Measurements from ENCODE around the gene PHLDB1.
A peak's percentile ranks its signal among the peaks of the same experiment; 100 is the strongest.

Gene PHLDB1

GRCh38 chr11:118688851-118689502 is 81.6 kb downstream of the PHLDB1 start:
- DNase-seq (ENCODE audit: low read depth), result no peak

- no peak for DNase-seq (ENCODE audit: low read depth)
Measured at GRCh38 chr11:118689503-118689851, 82.1 kb downstream of the PHLDB1 start.

GRCh38 chr11:118689852-118690552 is 82.6 kb downstream of the PHLDB1 start:
- peak; percentile 81 for DNase-seq (ENCODE audit: low read depth)

- no peak for DNase-seq (ENCODE audit: low read depth)
Measured at GRCh38 chr11:118690553-118691304, 83.3 kb downstream of the PHLDB1 start.

GRCh38 chr11:118691926-118692830 is 84.8 kb downstream of the PHLDB1 start:
- DNase-seq (ENCODE audit: low read depth), result peak; percentile 56

GRCh38 chr11:118694185-118694584 is 86.8 kb downstream of the PHLDB1 start:
- no peak for DNase-seq (ENCODE audit: low read depth)

GRCh38 chr11:118694771-118695170 is 87.4 kb downstream of the PHLDB1 start:
- DNase-seq (ENCODE audit: low read depth), result no peak

GRCh38 chr11:118696673-118697226 is 89.3 kb downstream of the PHLDB1 start:
- DNase-seq (ENCODE audit: low read depth), result no peak

GRCh38 chr11:118697346-118697745 is 89.9 kb downstream of the PHLDB1 start:
- no peak for DNase-seq (ENCODE audit: low read depth)

- DNase-seq (ENCODE audit: low read depth), result no peak
Measured at GRCh38 chr11:118699506-118700220, 92.2 kb downstream of the PHLDB1 start.

GRCh38 chr11:118703563-118704106 is 96.2 kb downstream of the PHLDB1 start:
- DNase-seq (ENCODE audit: low read depth), result no peak

- DNase-seq (ENCODE audit: low read depth), result no peak
Measured at GRCh38 chr11:118705111-118705741, 97.8 kb downstream of the PHLDB1 start.

GRCh38 chr11:118705791-118706545 is 98.6 kb downstream of the PHLDB1 start:
- DNase-seq (ENCODE audit: low read depth), result no peak

- no peak for DNase-seq (ENCODE audit: low read depth)
Measured at GRCh38 chr11:118706546-118706825, 99.1 kb downstream of the PHLDB1 start.

All from iris pigment epithelial cell (primary cell).